Measurements from ENCODE around the gene CAMK2N1.

CAMK2N1 gene

GRCh38 chr1:20486457-20487235 is 636 bp upstream of the CAMK2N1 start:
- Histone ChIP-seq H3K9ac (ENCODE audit: low read depth, low read length) (no peak overlapping the region), H3K27ac (ENCODE audit: low read depth, low read length) (peak overlapping the region; percentile 70), H3K27me3 (ENCODE audit: control insufficient read depth, insufficient read depth, low read length) (peaks cover 75% of the 10 kb centered on the region), H3K36me3 (ENCODE audit: control insufficient read depth, insufficient read depth, low read length) (no peaks in the 10 kb centered on the region), H3K9me3 (ENCODE audit: control insufficient read depth, insufficient read depth, low read length) (no peaks in the 10 kb centered on the region), H3K4me3 (ENCODE audit: low read depth, low read length) (peak overlapping the region; percentile 77), H3K4me1 (ENCODE audit: control insufficient read depth, insufficient read depth, low read length) (peaks cover 23% of the 10 kb centered on the region)

GRCh38 chr1:20484519-20485462 is 1.2 kb downstream of the CAMK2N1 start:
- Histone ChIP-seq H3K4me3 (ENCODE audit: low read depth, low read length) (peak overlapping the region; percentile 77), H3K27me3 (ENCODE audit: control insufficient read depth, insufficient read depth, low read length) (peaks cover 84% of the 10 kb centered on the region), H3K36me3 (ENCODE audit: control insufficient read depth, insufficient read depth, low read length) (no peaks in the 10 kb centered on the region), H3K4me1 (ENCODE audit: control insufficient read depth, insufficient read depth, low read length) (peaks cover 26% of the 10 kb centered on the region), H3K9ac (ENCODE audit: low read depth, low read length) (no peak overlapping the region), H3K27ac (ENCODE audit: low read depth, low read length) (no peak overlapping the region), H3K9me3 (ENCODE audit: control insufficient read depth, insufficient read depth, low read length) (no peaks in the 10 kb centered on the region)

GRCh38 chr1:20483833-20484518 is 2.0 kb downstream of the CAMK2N1 start:
- Histone ChIP-seq H3K36me3 (ENCODE audit: control insufficient read depth, insufficient read depth, low read length) (no peaks in the 10 kb centered on the region), H3K27me3 (ENCODE audit: control insufficient read depth, insufficient read depth, low read length) (peaks cover 76% of the 10 kb centered on the region), H3K27ac (ENCODE audit: low read depth, low read length) (no peak overlapping the region), H3K9ac (ENCODE audit: low read depth, low read length) (no peak overlapping the region), H3K9me3 (ENCODE audit: control insufficient read depth, insufficient read depth, low read length) (no peaks in the 10 kb centered on the region), H3K4me3 (ENCODE audit: low read depth, low read length) (peak overlapping the region; percentile 77), H3K4me1 (ENCODE audit: control insufficient read depth, insufficient read depth, low read length) (peaks cover 26% of the 10 kb centered on the region)

- H3K27ac ChIP-seq (ENCODE audit: low read depth, low read length): no peak overlapping the region
- H3K4me3 ChIP-seq (ENCODE audit: low read depth, low read length): peak overlapping the region; percentile 77
- H3K9ac ChIP-seq (ENCODE audit: low read depth, low read length): no peak overlapping the region
- no peaks in the 10 kb centered on the region for H3K9me3 ChIP-seq (ENCODE audit: control insufficient read depth, insufficient read depth, low read length)
- H3K36me3 ChIP-seq (ENCODE audit: control insufficient read depth, insufficient read depth, low read length): no peaks in the 10 kb centered on the region
- peaks cover 76% of the 10 kb centered on the region for H3K27me3 ChIP-seq (ENCODE audit: control insufficient read depth, insufficient read depth, low read length)
- H3K4me1 ChIP-seq (ENCODE audit: control insufficient read depth, insufficient read depth, low read length): peaks cover 26% of the 10 kb centered on the region
Measured at GRCh38 chr1:20483098-20483832, 2.7 kb downstream of the CAMK2N1 start.

- no peak overlapping the region for H3K9ac ChIP-seq (ENCODE audit: low read depth, low read length)
- H3K27me3 ChIP-seq (ENCODE audit: control insufficient read depth, insufficient read depth, low read length): peaks cover 74% of the 10 kb centered on the region
- peaks cover 26% of the 10 kb centered on the region for H3K4me1 ChIP-seq (ENCODE audit: control insufficient read depth, insufficient read depth, low read length)
- no peak overlapping the region for H3K27ac ChIP-seq (ENCODE audit: low read depth, low read length)
- H3K36me3 ChIP-seq (ENCODE audit: control insufficient read depth, insufficient read depth, low read length): no peaks in the 10 kb centered on the region
- no peaks in the 10 kb centered on the region for H3K9me3 ChIP-seq (ENCODE audit: control insufficient read depth, insufficient read depth, low read length)
- H3K4me3 ChIP-seq (ENCODE audit: low read depth, low read length): no peak overlapping the region
Measured at GRCh38 chr1:20481643-20482498, 4.1 kb downstream of the CAMK2N1 start.

- H3K4me1 ChIP-seq (ENCODE audit: control insufficient read depth, insufficient read depth, low read length): peaks cover 33% of the 10 kb centered on the region
- H3K27ac ChIP-seq (ENCODE audit: low read depth, low read length): peak overlapping the region; percentile 59
- H3K9ac ChIP-seq (ENCODE audit: low read depth, low read length): no peak overlapping the region
Measured at GRCh38 chr1:20480951-20481617, 4.9 kb downstream of the CAMK2N1 start.

GRCh38 chr1:20480243-20480944 is 5.6 kb downstream of the CAMK2N1 start:
- Histone ChIP-seq H3K4me3 (ENCODE audit: low read depth, low read length) (no peak overlapping the region), H3K36me3 (ENCODE audit: control insufficient read depth, insufficient read depth, low read length) (no peaks in the 10 kb centered on the region), H3K27ac (ENCODE audit: low read depth, low read length) (peak overlapping the region; percentile 59), H3K4me1 (ENCODE audit: control insufficient read depth, insufficient read depth, low read length) (peaks cover 36% of the 10 kb centered on the region), H3K9me3 (ENCODE audit: control insufficient read depth, insufficient read depth, low read length) (no peaks in the 10 kb centered on the region), H3K27me3 (ENCODE audit: control insufficient read depth, insufficient read depth, low read length) (peaks cover 78% of the 10 kb centered on the region), H3K9ac (ENCODE audit: low read depth, low read length) (no peak overlapping the region)

More at GRCh38 chr1:20480951-20481617, 4.9 kb downstream of the CAMK2N1 start:
- no peak overlapping the region for H3K4me3 ChIP-seq (ENCODE audit: low read depth, low read length)
- peaks cover 73% of the 10 kb centered on the region for H3K27me3 ChIP-seq (ENCODE audit: control insufficient read depth, insufficient read depth, low read length)
- no peaks in the 10 kb centered on the region for H3K9me3 ChIP-seq (ENCODE audit: control insufficient read depth, insufficient read depth, low read length)
- no peaks in the 10 kb centered on the region for H3K36me3 ChIP-seq (ENCODE audit: control insufficient read depth, insufficient read depth, low read length)

GRCh38 chr1:20479840-20480239 is 6.2 kb downstream of the CAMK2N1 start:
- Histone ChIP-seq H3K27ac (ENCODE audit: low read depth, low read length) (no peak overlapping the region), H3K36me3 (ENCODE audit: control insufficient read depth, insufficient read depth, low read length) (no peaks in the 10 kb centered on the region), H3K27me3 (ENCODE audit: control insufficient read depth, insufficient read depth, low read length) (peaks cover 74% of the 10 kb centered on the region), H3K4me3 (ENCODE audit: low read depth, low read length) (no peak overlapping the region), H3K9ac (ENCODE audit: low read depth, low read length) (no peak overlapping the region), H3K9me3 (ENCODE audit: control insufficient read depth, insufficient read depth, low read length) (no peaks in the 10 kb centered on the region), H3K4me1 (ENCODE audit: control insufficient read depth, insufficient read depth, low read length) (peaks cover 36% of the 10 kb centered on the region)

- H3K27ac ChIP-seq (ENCODE audit: low read depth, low read length): no peak overlapping the region
- H3K36me3 ChIP-seq (ENCODE audit: control insufficient read depth, insufficient read depth, low read length): no peaks in the 10 kb centered on the region
- no peaks in the 10 kb centered on the region for H3K9me3 ChIP-seq (ENCODE audit: control insufficient read depth, insufficient read depth, low read length)
- peaks cover 57% of the 10 kb centered on the region for H3K27me3 ChIP-seq (ENCODE audit: control insufficient read depth, insufficient read depth, low read length)
- peaks cover 31% of the 10 kb centered on the region for H3K4me1 ChIP-seq (ENCODE audit: control insufficient read depth, insufficient read depth, low read length)
- no peak overlapping the region for H3K9ac ChIP-seq (ENCODE audit: low read depth, low read length)
- H3K4me3 ChIP-seq (ENCODE audit: low read depth, low read length): no peak overlapping the region
Measured at GRCh38 chr1:20478057-20478635, 7.9 kb downstream of the CAMK2N1 start.

Measured in HUES48 (cell line).